Panc1 (cell line): ENCODE results near the gene HMGXB4. TPM values are rescaled to one million over a fixed set of nuclear protein-coding genes. Genes with fewer than 3 reads are reported as not detected.

Experiments used
- ATAC-seq: fragments of 200-7000 bp; cut with Tn5 transposase; 2 replicates; pipeline ENCODE4 v1.9.1; 2020; ENCODE audit warnings: mild to moderate bottlenecking, moderate library complexity
- BruUV-seq: library from RNA; stranded (reverse); fragments of 400-500 nt; replicated peaks from 2 replicates; lab custom pipeline; 2021; lab: Mats Ljungman, UMichigan
- CTCF ChIA-PET: fragments of 300-600 bp; sonication (Branson Sonifier 250); formaldehyde crosslinking; loops from one replicate; lab custom pipeline; 2022; ENCODE audit warnings: antibody characterized with exemption; lab: Charles Lee
- POLR2A ChIA-PET: fragments of 300-600 bp; sonication (Branson Sonifier 250); formaldehyde crosslinking; loops from one replicate; lab custom pipeline; 2022; ENCODE audit warnings: antibody characterized with exemption; lab: Charles Lee
- DNase-seq: peaks from one replicate; pipeline ENCODE4 v3.0.0-alpha.2; 2010; ENCODE audit warnings: low read depth, low spot score
- H3K27ac ChIP-seq: 2 replicates; pipeline ENCODE4 v1.5.1; 2011; ENCODE audit warnings: mild to moderate bottlenecking, low read length, inconsistent platforms
- H3K27me3 ChIP-seq: fragments of 200-500 bp; sonication (Bioruptor generic); 2 replicates; pipeline ENCODE4 v1.6.0; 2014; ENCODE audit warnings: low read length, inconsistent platforms; ENCODE audit not compliant: control insufficient read depth, insufficient read depth
- H3K36me3 ChIP-seq: fragments of 200-500 bp; sonication (Bioruptor generic); 2 replicates; pipeline ENCODE4 v1.5.1; 2014; ENCODE audit warnings: inconsistent platforms, mild to moderate bottlenecking, low read length, moderate library complexity; ENCODE audit not compliant: control insufficient read depth, insufficient read depth
- H3K4me1 ChIP-seq: 2 replicates; pipeline ENCODE4 v1.5.1; 2011; ENCODE audit warnings: inconsistent platforms, mild to moderate bottlenecking, low read length, moderate library complexity; ENCODE audit not compliant: control insufficient read depth, insufficient read depth
- H3K4me3 ChIP-seq, 2 experiments: 2 replicates each; pipeline ENCODE4 v1.5.1; 2011 to 2012; ENCODE audit warnings: low read depth in 2 of 2, low read length in 2 of 2, mild to moderate bottlenecking in 2 of 2, inconsistent platforms in 1 of 2, moderate library complexity in 1 of 2
- H3K9me3 ChIP-seq: fragments of 200-500 bp; sonication (Bioruptor generic); 2 replicates; pipeline ENCODE4 v1.5.1; 2014; ENCODE audit warnings: low read depth, mild to moderate bottlenecking, inconsistent platforms, low read length, moderate library complexity; ENCODE audit not compliant: control insufficient read depth, insufficient read depth
- CTCF ChIP-seq: fragments of 450-650 bp; IDR thresholded peaks from 2 replicates; pipeline ENCODE4 v1.5.1; 2017; ENCODE audit warnings: mild to moderate bottlenecking
- POLR2AphosphoS5 ChIP-seq: IDR thresholded peaks from 2 replicates; pipeline ENCODE4 v1.6.1; 2012; ENCODE audit warnings: mild to moderate bottlenecking, low read depth, low read length, moderate library complexity
- REST ChIP-seq, 2 experiments: IDR thresholded peaks; 2 replicates each; pipeline ENCODE4 v1.6.1; 2011 to 2012; ENCODE audit warnings: low read depth in 2 of 2, control low read depth in 1 of 2, low read length in 1 of 2, mild to moderate bottlenecking in 1 of 2, moderate library complexity in 1 of 2; ENCODE audit not compliant: insufficient read depth in 1 of 2
- SIN3A ChIP-seq: IDR thresholded peaks from 2 replicates; pipeline ENCODE4 v1.6.1; 2012; ENCODE audit warnings: low read depth, mild to moderate bottlenecking, low read length, moderate library complexity, borderline replicate concordance; ENCODE audit not compliant: insufficient read depth
- TCF7L2 ChIP-seq: IDR thresholded peaks from 2 replicates; pipeline ENCODE4 v1.6.1; 2011; ENCODE audit warnings: mild to moderate bottlenecking, low read depth, low read length, inconsistent platforms
- in situ Hi-C: cut with HindIII; loops from 2 replicates; pipeline ENCODE4 v1.10.0; 2016; ENCODE audit warnings: low sequenced_read_pairs, low pct_unique_long_range_greater_than_20kb
- intact Hi-C: fragments of 100-400 bp; cut with micrococcal nuclease; formaldehyde crosslinking; loops from one replicate; pipeline ENCODE4 v1.10.0; 2022; ENCODE audit not compliant: unreplicated experiment
- total RNA-seq: library from RNA; stranded (reverse); gene quantifications from one replicate; pipeline ENCODE4 v1.2.1, GENCODE V29; 2021; ENCODE audit not compliant: unreplicated experiment

HMGXB4 gene
- total RNA-seq, 1 experiment from 2014 or later, result 23.7 TPM

- ATAC-seq (no peak), DNase-seq (no peak)
- CTCF ChIA-PET, result no interaction called here
- POLR2A ChIA-PET, result no interaction called here
- Histone ChIP-seq H3K9me3 (no peaks in the 10 kb centered on the region), H3K27ac (no peak overlapping the region), H3K36me3 (no peaks in the 10 kb centered on the region), H3K4me3 (no peak overlapping the region), H3K4me1 (no peaks in the 10 kb centered on the region), H3K27me3 (no peaks in the 10 kb centered on the region)
- TF ChIP-seq REST (IDR thresholded peaks at IDR 0.05; ENCODE audit: insufficient read depth in 1 of 2, low read depth in 2 of 2, low read length in 1 of 2) (no peak), SIN3A (no peak), TCF7L2 (no peak), POLR2AphosphoS5 (no peak), CTCF (no peak)
- intact Hi-C loops (no loop called here), in situ Hi-C loops (no loop called here)
- no TSS peak for BruUV-seq
Observed at GRCh38 chr22:35343664-35344550, 86.6 kb downstream of the HMGXB4 start.

- CTCF ChIA-PET, result no interaction called here
Observed at GRCh38 chr22:35344956-35345690, 87.8 kb downstream of the HMGXB4 start.

More at GRCh38 chr22:35344956-35345690, 87.8 kb downstream of the HMGXB4 start:
- no TSS peak for BruUV-seq
- TF ChIP-seq POLR2AphosphoS5 (no peak), REST (IDR thresholded peaks at IDR 0.05; ENCODE audit: insufficient read depth in 1 of 2, low read depth in 2 of 2, low read length in 1 of 2) (no peak), TCF7L2 (no peak), SIN3A (no peak)
- in situ Hi-C loops, result no loop called here
- Histone ChIP-seq H3K27me3 (no peaks in the 10 kb centered on the region), H3K27ac (no peak overlapping the region), H3K4me3 (no peak overlapping the region), H3K36me3 (no peaks in the 10 kb centered on the region), H3K4me1 (peaks cover 5% of the 10 kb centered on the region), H3K9me3 (no peaks in the 10 kb centered on the region)
- POLR2A ChIA-PET, result interaction anchor here (0.6 kb wide), 1 partner anchor 26 kb away, joined by 10 read pairs; no protein-coding TSS in a partner anchor
- no peak for DNase-seq
- intact Hi-C loops, result no loop called here
- no peak for ATAC-seq
